Measurements from ENCODE around the gene CSNK1A1.
"Not testable (repeated sequence)": the region's sequence is repeated elsewhere in the genome, so short reads cannot be mapped to it uniquely, and the experiment has no call there.

The CSNK1A1 gene

DNA sequence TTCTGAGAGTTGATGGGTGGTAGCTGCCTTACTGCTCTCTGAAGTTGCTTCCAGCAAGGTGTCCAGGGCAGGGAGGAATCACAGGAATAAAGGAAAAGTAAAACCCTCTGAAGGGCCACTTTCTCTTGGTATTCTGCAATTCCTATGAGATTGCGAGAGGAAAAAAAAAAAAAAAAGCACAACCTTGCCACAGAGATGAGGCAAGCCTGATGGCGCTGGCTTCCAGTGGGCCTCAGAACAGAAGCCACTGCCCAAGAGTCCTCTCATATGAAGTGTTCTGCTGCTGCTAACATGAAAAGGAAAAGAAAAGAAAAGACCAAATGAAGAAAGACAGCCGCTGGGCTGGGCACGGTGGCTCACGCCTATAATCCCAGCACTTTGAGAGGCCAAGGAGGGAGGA lies 91.3 kb downstream of the CSNK1A1 start:
- H3K36me3 Mint-ChIP-seq (ENCODE audit: low read depth) = no peaks in the 10 kb centered on the region
- H3K9me3 Mint-ChIP-seq = no peaks in the 10 kb centered on the region
- intact Hi-C loops (cut with micrococcal nuclease) = no loop called here
- no peaks in the 10 kb centered on the region for H3K27me3 Mint-ChIP-seq
- H3K4me1 Mint-ChIP-seq (ENCODE audit: low read depth) = peaks cover 4% of the 10 kb centered on the region
- H3K4me3 Mint-ChIP-seq = no peak overlapping the region
- H3K27ac Mint-ChIP-seq = no peak overlapping the region

- Mint-ChIP-seq H3K9me3 (no peaks in the 10 kb centered on the region), H3K36me3 (ENCODE audit: low read depth) (no peaks in the 10 kb centered on the region), H3K27ac (no peak overlapping the region), H3K27me3 (no peaks in the 10 kb centered on the region), H3K4me1 (ENCODE audit: low read depth) (peaks cover under 1% of the 10 kb centered on the region), H3K4me3 (no peak overlapping the region)
- intact Hi-C loops (cut with micrococcal nuclease) = no loop called here
These were observed 93.9 kb downstream of the CSNK1A1 start for GRCh38 chr5:149457393-149457763.

DNA sequence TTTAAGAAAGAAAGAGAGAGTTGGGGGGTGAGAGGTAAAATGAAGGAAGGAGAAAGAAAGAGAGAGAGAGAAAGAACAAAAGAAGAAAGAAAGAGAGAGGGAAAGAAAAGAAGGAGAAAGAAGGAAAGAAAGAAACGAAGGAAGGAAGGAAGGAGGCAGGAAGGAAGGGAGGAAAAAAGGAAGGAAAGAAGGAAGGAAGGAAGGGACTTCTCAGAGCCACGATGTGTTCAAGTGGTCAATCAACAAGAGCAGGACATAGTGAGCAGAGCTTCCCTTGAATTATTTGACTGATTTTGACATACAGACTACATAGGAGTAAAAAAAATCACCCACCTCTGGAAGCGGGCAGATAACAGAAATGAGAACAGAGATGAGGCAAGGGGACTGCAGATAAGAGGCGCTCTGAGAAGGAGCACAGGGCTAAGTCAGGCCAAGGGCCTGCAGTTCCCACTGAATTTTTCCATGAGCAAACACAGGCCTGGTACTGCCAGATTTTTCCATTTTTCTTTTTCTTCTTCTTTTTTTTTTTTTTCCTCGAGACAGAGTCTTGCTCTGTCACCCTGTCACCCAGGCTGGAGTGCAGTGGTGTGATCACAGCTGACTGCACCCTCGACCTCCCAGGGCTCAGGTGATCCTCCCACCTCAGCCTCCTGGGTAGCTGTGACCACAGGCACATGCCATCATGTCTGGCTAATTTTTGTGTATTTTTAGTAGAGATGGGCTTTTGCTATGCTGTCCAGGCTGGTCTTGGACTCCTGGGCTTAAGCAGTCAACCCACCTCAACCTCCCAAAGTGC lies 94.4 kb downstream of the CSNK1A1 start:
- no peak overlapping the region for H3K27ac Mint-ChIP-seq
- H3K4me1 Mint-ChIP-seq (ENCODE audit: low read depth) = peaks cover 7% of the 10 kb centered on the region

DNA sequence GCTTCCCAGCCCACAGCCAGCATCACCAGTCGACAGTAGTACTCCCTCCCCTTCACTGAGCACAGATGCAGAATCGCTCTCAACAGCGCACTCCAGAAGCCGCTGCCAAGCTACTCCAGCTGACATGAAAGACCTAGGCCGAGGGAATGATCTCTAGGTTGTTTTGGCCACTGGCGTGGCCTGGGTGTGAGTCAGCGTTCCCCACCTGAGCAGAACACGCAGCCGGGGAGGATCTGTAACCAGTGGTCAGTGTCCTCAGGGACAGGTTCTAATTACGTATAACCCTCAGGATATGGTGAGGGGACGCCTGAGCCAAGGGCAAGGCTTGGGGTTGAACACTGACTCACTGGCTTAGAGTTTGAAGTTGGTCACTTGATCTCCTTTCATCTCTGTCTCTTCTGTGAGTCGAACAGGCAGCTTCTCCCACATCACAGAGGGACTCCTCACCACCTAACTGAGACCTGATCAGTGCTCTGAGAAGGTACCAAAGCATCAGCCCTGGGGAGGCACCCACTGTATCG lies 95.3 kb downstream of the CSNK1A1 start:
- Mint-ChIP-seq H3K4me3 (no peak overlapping the region), H3K36me3 (ENCODE audit: low read depth) (no peaks in the 10 kb centered on the region), H3K27ac (no peak overlapping the region), H3K27me3 (no peaks in the 10 kb centered on the region), H3K9me3 (no peaks in the 10 kb centered on the region), H3K4me1 (ENCODE audit: low read depth) (peaks cover 7% of the 10 kb centered on the region)
- intact Hi-C loops (cut with micrococcal nuclease) = no loop called here

More for the DNA sequence above, 94.4 kb downstream of the CSNK1A1 start:
- Mint-ChIP-seq H3K4me3 (no peak overlapping the region), H3K9me3 (no peaks in the 10 kb centered on the region), H3K36me3 (ENCODE audit: low read depth) (no peaks in the 10 kb centered on the region), H3K27me3 (no peaks in the 10 kb centered on the region)
- intact Hi-C loops (cut with micrococcal nuclease) = no loop called here

GRCh38 chr5:149453618-149454415 lies 97.4 kb downstream of the CSNK1A1 start:
- Mint-ChIP-seq H3K9me3 (no peaks in the 10 kb centered on the region), H3K27me3 (no peaks in the 10 kb centered on the region), H3K36me3 (ENCODE audit: low read depth) (no peaks in the 10 kb centered on the region), H3K27ac (no peak overlapping the region), H3K4me1 (ENCODE audit: low read depth) (peaks cover 7% of the 10 kb centered on the region), H3K4me3 (no peak overlapping the region)
- intact Hi-C loops (cut with micrococcal nuclease) = no loop called here

DNA sequence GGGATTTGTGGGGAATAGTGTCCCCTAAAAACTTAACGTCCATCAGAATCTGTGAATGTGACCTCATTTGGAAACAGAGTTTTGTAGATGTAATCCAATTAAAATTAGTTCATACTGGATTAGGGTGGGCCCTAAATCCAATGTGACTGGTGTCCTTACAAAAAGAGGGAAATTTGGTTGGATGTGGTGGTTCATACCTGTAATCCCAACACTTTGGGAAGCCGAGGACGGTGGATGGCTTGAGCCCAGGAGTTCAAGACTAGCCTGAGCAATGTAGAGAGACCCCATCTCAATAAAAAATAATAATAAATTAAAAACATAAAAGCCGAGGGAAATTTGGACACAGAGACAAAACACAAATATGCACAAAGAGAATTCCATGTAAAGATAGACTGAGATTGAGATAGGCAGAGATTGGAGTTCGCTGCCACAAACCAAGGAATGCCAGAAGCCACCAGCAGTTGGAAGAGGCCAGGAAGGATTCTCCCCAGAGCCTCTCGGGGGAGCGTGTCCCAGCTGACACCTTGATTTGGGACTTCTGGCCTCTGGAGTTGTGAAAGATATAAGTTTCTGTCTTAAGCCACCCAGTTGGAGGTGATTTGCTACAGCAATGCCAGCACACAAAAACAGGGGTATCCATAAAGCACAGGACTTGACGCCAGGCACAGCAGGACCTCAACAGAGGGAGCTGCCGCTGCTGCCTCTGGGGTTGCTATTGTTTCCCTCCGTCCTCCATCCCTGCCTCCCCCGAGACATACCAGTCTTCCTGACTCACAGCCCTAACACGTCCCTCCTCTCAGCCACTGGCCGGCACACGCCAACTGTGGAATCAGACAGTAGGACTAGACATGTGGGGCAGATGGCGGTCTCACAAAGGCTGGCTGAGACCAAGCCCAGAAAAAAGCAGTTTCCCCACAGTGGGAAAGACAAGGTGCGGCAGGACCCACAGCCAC lies 98.3 kb downstream of the CSNK1A1 start:
- Mint-ChIP-seq H3K9me3 (no peaks in the 10 kb centered on the region), H3K27me3 (peaks cover 2% of the 10 kb centered on the region), H3K4me1 (ENCODE audit: low read depth) (peaks cover 7% of the 10 kb centered on the region), H3K27ac (no peak overlapping the region), H3K4me3 (no peak overlapping the region), H3K36me3 (ENCODE audit: low read depth) (no peaks in the 10 kb centered on the region)
- intact Hi-C loops (cut with micrococcal nuclease) = no loop called here

DNA sequence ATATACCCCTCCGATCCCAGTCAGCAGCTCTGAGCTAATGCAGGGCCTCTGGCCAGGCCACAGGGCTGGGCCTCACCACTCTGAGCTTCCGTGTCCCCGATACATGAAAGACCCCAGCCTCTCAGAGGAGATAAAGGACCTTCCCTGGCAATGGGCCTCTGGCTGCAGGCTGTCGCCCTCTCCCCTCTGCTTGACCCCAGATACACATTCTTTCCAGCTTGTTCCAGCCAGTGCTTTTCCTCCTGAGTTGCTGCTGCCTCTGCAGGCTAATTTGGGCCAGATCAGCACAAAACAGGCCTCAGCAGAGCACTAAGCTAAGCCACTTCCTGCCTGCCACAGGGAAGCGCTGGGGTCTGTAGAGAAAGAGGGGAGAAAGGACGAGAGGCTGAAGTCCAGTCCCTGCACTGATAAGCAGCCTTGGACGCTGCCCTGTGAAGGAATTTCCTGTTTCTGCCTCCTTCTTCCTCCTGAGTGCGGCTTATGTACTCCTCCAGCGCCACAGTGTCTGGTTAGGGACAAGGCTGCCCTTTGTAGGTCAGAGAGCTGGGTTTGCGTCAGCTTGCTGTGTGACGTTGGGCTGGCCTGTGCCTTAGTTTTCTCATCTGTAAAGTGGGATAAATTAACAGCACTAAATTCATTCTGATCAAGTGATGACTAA lies 99.1 kb downstream of the CSNK1A1 start:
- Mint-ChIP-seq H3K9me3 (no peaks in the 10 kb centered on the region), H3K27ac (peak overlapping the region; percentile 15), H3K36me3 (ENCODE audit: low read depth) (no peaks in the 10 kb centered on the region), H3K27me3 (peaks cover 2% of the 10 kb centered on the region), H3K4me3 (no peak overlapping the region), H3K4me1 (ENCODE audit: low read depth) (peaks cover 7% of the 10 kb centered on the region)
- intact Hi-C loops (cut with micrococcal nuclease) = no loop called here

DNA sequence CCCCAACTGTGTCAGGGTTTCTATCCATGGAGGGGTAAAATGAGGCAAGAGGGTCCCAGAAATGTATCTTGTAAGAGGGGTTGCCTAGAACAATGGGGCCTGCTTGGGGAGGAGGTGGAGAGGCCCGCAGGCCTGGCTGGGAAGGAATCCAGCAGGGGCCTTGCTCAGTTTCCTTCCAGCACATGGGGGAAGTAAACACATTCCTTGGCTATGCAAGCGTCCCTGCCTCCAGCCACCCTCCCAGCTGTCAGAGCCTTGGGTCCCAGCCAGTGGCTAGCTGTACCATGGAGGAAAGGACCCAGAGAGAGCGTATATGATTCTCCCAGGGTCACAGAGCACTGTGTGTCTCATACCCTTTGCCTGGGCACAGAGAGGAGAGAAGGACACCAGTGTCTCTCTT lies 101.0 kb downstream of the CSNK1A1 start:
- intact Hi-C loops (cut with micrococcal nuclease) = no loop called here
- peaks cover 2% of the 10 kb centered on the region for H3K27me3 Mint-ChIP-seq
- H3K9me3 Mint-ChIP-seq = no peaks in the 10 kb centered on the region
- peaks cover 7% of the 10 kb centered on the region for H3K4me1 Mint-ChIP-seq (ENCODE audit: low read depth)
- no peak overlapping the region for H3K27ac Mint-ChIP-seq
- H3K4me3 Mint-ChIP-seq = no peak overlapping the region
- no peaks in the 10 kb centered on the region for H3K36me3 Mint-ChIP-seq (ENCODE audit: low read depth)

GRCh38 chr5:149448831-149449714 lies 102.2 kb downstream of the CSNK1A1 start:
- intact Hi-C loops (cut with micrococcal nuclease) = no loop called here
- H3K4me3 Mint-ChIP-seq = no peak overlapping the region
- H3K4me1 Mint-ChIP-seq (ENCODE audit: low read depth) = peaks cover 7% of the 10 kb centered on the region
- H3K27ac Mint-ChIP-seq = no peak overlapping the region
- H3K9me3 Mint-ChIP-seq = peaks cover 8% of the 10 kb centered on the region
- peaks cover 2% of the 10 kb centered on the region for H3K27me3 Mint-ChIP-seq
- no peaks in the 10 kb centered on the region for H3K36me3 Mint-ChIP-seq (ENCODE audit: low read depth)

- no peaks in the 10 kb centered on the region for H3K36me3 Mint-ChIP-seq (ENCODE audit: low read depth)
- no peak overlapping the region for H3K27ac Mint-ChIP-seq
- peaks cover 9% of the 10 kb centered on the region for H3K9me3 Mint-ChIP-seq
- peaks cover 7% of the 10 kb centered on the region for H3K4me1 Mint-ChIP-seq (ENCODE audit: low read depth)
- H3K27me3 Mint-ChIP-seq = peaks cover 2% of the 10 kb centered on the region
- intact Hi-C loops (cut with micrococcal nuclease) = no loop called here
- H3K4me3 Mint-ChIP-seq = no peak overlapping the region
These were observed 102.8 kb downstream of the CSNK1A1 start for GRCh38 chr5:149448431-149448830.

DNA sequence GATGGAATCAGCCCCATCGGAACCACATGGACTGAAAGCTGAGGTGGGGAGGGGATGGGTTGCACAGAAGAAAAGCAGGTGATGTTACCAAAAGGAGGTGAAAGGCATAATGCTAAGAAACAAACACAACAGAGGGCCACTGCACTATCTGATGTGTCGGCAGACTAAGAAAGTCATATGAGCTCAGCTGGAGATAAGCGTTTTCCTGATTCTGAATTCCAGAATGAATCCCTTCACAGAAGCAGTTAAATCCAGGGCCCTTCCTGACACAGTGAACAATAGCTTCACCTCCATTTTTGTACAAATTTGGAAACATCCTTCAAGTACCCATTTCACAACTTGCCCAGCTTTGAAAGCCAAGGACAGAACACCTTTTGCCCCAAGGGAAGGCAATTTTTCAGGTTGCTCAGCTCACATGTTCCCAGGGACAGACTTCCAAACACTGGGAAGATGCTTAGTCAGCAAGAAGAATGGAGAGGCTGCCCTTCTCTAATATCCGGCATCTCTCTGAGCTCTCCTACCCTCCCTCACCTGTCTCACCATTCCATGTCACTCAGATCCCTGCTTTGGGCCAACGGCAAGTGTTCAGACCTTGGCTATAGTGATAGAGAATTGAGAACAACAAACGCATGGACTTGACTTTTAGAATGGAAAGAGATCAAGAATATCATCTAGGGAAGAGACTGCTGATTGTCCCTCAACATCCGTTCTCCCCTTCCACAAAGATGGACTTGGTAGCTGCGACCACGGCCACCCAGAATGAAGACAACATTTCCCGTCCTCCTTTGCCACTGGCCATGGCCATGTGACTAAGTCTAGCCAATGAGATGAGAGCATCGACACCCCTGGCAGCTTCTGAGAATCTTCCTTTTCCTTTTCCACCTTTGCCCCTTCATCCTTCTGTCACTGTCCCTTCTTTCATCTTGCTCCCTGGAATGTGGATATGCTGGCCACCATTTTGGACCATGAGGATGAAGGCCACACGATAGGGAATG lies 103.6 kb downstream of the CSNK1A1 start:
- H3K36me3 Mint-ChIP-seq (ENCODE audit: low read depth) = no peaks in the 10 kb centered on the region
- H3K4me3 Mint-ChIP-seq = no peak overlapping the region
- no peak overlapping the region for H3K27ac Mint-ChIP-seq
- peaks cover 2% of the 10 kb centered on the region for H3K27me3 Mint-ChIP-seq
- intact Hi-C loops (cut with micrococcal nuclease) = no loop called here
- peaks cover 9% of the 10 kb centered on the region for H3K9me3 Mint-ChIP-seq
- H3K4me1 Mint-ChIP-seq (ENCODE audit: low read depth) = peaks cover 7% of the 10 kb centered on the region

- H3K9me3 Mint-ChIP-seq; H3K27ac Mint-ChIP-seq; H3K27me3 Mint-ChIP-seq; H3K36me3 Mint-ChIP-seq (ENCODE audit: low read depth); intact Hi-C loops (cut with micrococcal nuclease); H3K4me1 Mint-ChIP-seq (ENCODE audit: low read depth); H3K4me3 Mint-ChIP-seq: not testable (repeated sequence)
These were observed 104.4 kb downstream of the CSNK1A1 start for GRCh38 chr5:149446794-149447193.

Data from dendritic cell treated with granulocyte-macrophage colony-stimulating factor and Interleukin-4, amounts not matched to agents 40 ng/mL and 50 ng/mL, for 4 days (primary cell).